ENCODE data around the gene ESRRG.

Gene ESRRG

DNA sequence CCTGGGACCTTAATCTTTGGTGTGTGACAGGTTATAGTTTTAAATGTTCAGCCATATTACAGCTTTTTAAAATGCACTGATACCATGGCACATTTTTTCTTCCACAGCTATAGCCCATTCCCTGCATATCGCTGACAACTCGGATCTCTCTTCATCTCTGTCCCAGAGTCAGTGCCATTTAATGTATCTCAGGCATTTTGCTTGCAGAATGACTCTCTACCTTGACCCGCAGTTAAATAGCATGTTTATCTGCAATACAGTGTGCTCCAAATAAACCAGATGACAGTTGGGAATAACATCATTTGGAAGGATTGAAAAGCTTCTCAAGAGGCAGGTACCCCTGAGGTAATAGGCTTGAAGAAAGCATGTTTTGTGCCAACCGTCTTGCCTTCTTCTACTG lies 200.2 kb downstream of the ESRRG start:
- DNase-seq (ENCODE audit: low read depth in 2 of 3, low spot score in 1 of 3) = no peak

GRCh38 chr1:216521477-216521876 lies 201.8 kb downstream of the ESRRG start:
- DNase-seq (ENCODE audit: low read depth in 2 of 3, low spot score in 1 of 3) = no peak

- DNase-seq (ENCODE audit: low read depth in 2 of 3, low spot score in 1 of 3) = no peak
These were observed 204.2 kb downstream of the ESRRG start for GRCh38 chr1:216518844-216519627.

GRCh38 chr1:216502528-216503162 lies 220.6 kb downstream of the ESRRG start:
- DNase-seq (ENCODE audit: low read depth in 2 of 3, low spot score in 1 of 3) = no peak

DNA sequence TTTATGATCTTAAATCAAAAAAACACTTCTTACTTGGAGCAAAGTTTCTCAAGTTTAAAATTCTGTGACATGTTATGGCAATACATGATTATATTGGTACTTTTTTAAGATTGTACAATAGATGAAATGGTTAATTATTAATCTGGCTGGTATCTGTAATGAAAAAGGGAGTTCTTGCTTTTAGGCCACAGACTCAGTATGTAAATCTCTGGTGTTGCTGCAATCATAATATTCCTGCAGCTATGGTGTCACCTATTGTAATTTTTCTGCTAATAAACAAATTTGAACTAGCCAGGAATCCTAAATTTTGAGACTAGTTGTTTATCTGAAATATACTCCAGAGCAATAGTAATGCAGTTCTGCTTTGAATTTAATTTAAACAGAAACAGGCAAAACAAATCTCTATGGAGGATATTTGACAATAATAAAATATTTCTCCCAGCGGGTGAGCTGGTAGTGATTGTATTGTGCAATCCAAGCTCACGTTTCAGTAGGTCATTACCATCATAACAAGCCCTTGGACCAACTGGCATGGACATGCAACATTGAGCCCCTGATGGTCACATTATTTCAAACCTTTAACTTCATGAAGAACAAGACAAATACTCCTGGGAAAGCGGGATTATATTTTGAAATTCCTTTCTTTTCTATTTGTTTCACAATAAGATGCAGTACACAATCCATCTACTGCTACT lies 222.8 kb downstream of the ESRRG start:
- no peak for DNase-seq (ENCODE audit: low read depth in 2 of 3, low spot score in 1 of 3)

DNA sequence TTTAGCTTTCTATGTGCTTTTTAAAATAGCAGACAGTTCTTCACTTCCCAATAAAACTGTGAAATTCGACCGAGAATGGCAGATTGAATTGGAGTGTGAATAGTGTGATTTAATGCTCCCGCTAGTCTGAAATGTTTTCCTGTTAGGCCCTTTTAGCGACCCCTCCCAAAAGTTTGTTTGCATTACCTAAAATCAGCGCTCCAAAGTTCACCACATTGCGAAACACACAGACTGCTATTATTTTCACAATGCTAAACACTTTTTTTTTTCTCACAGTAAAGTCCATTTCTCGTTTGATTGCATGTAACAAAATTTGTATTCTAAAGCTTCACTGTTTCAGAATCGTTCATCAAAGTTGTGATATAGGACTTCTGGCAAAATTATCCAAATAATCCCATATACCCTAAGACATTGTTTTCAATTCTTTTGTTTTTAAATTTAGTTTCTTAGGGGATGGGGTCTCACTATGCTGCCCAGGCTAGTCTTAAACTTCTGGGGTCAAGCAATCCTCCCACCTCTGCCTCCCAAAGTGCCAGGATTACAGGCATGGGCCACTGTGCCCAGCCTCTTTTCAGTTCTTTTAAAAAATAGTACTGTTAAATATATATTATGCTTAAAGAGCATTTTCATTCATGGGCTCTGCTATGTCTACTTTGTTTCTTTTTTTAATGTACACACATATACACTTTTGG lies 223.5 kb downstream of the ESRRG start:
- DNase-seq (ENCODE audit: low read depth in 2 of 3, low spot score in 1 of 3) = no peak

DNA sequence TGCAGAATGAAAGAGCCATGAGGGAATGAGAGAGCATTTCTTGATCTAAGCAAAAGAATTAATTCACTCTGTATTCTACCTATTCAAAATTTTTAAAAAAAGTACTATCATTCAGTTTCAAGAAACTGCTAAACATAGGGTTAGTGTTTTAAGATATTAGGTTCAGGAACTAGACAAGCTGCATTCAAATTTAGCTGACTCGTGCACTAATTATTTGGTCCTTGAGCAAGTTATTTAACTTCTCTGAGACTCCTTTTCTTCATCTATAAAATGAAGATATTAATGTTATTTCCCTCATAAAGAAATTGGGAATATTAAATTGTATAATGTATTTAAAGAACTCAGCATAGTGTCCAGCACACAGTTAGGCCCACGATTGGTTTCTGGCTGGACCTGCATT lies 225.0 kb downstream of the ESRRG start:
- no peak for DNase-seq (ENCODE audit: low read depth in 2 of 3, low spot score in 1 of 3)

- no peak for DNase-seq (ENCODE audit: low read depth in 2 of 3, low spot score in 1 of 3)
These were observed 238.2 kb downstream of the ESRRG start for GRCh38 chr1:216485042-216485441.

DNA sequence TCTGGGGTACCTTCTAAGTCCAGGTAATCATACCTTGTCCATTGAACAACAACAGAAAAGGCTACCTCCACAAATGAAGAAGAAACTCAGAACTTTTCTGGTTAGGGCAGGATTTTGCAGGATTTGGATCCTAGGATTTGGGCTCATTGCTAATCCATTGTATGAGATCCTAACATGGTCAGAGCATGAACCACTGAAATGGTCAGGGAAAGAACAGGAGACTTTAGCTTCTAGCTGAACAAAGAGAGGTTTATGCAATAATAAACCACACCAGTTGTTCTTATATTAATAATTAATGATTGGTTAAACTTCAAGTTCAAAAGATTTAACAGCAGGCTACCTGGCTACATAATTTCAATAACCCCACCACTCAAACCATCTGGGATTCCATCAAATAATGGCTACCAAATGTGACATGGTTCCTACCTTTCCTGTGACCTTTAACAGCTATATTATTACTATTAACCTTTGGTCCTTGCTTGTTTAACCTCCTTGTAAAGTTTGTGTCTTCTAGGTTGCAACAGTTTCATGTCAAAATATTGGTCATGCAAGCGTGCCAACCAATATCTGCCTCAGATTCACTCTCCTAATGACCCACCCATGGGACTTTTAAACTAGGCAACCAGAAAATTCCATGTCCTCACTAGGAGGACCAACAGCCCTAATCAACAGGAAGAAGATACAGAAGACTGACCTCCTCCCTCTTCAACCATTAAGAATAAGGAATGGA lies 239.4 kb downstream of the ESRRG start:
- no peak for DNase-seq (ENCODE audit: low read depth in 2 of 3, low spot score in 1 of 3)

DNA sequence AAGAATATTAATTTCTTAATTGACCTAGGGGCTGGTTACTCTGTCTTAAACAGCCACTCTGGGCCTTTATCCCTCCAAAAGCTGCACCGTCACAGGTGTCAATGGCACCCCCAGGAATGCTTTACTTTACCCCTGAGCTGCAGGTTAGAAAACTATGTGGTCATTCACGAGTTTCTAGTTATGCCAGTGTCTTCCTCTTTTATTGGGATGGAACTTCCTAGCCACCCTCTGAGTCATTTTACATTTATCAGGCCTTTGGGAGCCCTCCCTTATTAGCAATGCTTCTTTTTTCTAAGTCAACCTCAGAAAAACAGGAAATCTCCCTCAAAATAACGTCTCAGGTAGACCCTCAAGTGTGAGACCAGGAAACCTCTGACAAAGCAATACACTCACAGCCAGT lies 240.6 kb downstream of the ESRRG start:
- no peak for DNase-seq (ENCODE audit: low read depth in 2 of 3, low spot score in 1 of 3)

GRCh38 chr1:216478238-216478637 lies 245.0 kb downstream of the ESRRG start:
- DNase-seq (ENCODE audit: low read depth in 2 of 3, low spot score in 1 of 3) = no peak

DNA sequence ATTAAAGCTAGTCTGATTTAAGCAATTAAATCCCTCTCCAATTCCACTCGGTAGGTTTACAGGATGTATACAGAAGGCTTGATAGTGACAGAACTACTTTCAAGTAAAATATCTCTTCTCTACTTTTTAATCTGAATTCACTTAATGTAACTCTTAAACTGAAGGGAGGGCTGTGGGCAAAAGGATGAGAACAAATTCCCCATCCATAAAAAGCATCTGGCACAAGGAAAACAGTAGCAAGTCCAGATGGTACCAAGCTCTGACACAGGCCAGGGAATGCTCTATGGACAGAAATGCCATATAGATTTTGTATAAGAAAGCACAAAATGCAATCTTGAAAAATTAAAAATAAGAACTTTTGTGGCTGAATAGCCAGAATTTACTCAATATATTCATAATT lies 246.9 kb downstream of the ESRRG start:
- DNase-seq (ENCODE audit: low read depth in 2 of 3, low spot score in 1 of 3) = no peak

- no peak for DNase-seq (ENCODE audit: low read depth in 2 of 3, low spot score in 1 of 3)
These were observed 247.5 kb downstream of the ESRRG start for GRCh38 chr1:216475659-216476276.

DNA sequence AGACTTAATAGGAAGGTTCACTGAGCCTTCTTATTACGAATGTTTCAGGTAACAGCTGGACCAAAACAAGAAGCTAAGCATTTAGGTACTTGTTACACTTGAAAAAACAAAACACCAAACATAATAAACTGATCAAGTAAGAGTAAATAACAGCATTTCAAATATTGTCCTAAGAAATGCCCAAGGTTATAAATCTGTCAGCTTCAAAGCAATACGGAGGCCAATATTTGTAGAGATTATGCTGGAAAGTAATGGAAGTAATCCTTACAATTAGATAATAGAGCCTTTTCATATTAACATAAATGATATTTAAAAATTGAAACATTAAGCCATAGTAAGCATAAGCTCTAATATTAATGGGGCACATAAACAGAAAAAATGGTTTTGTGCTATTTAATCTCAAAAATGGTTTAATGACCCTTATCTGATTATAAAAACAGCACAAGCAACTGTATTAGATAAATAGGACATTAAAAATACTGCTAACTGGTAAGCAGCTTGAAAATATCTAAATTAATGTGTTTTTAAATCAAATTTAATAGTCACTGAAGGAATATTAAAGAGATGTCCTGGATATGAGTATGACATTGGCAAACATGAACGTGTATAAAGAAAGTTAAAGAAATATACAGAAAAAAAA lies 256.9 kb downstream of the ESRRG start:
- DNase-seq (ENCODE audit: low read depth in 2 of 3, low spot score in 1 of 3) = no peak

- no peak for DNase-seq (ENCODE audit: low read depth in 2 of 3, low spot score in 1 of 3)
These were observed 258.7 kb downstream of the ESRRG start for GRCh38 chr1:216464489-216464888.

DNA sequence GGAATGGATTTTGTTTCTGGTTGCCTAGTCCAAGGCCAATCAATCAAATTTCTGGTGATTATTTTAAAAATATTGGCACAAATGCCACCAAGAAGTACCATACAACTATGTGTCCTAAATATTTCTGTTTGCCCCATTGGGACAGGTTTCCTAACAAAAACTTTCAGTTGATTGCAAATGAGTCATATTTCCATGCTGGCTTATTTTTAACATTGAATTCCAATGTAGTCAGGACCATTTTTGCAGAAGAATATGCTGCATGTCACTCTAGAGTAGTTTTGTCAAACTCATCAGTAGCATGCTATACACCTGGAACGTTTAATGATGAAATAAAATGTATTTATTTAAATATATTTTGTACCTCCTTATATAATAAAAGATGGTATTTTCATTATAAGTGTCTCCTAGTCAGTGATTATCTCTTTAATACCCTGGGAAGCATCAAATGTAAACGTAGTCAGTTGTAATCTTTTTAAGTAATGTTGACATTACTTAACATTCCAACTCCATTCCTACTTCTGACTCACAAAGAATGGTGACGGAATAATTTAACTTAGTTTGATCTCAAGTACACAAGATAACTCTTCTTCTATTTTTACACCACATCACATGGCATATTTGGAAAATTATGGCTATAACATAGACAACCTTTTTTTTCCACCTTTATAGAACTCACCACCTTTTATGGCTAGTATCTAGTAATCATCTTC lies 261.0 kb downstream of the ESRRG start:
- no peak for DNase-seq (ENCODE audit: low read depth in 2 of 3, low spot score in 1 of 3)

DNA sequence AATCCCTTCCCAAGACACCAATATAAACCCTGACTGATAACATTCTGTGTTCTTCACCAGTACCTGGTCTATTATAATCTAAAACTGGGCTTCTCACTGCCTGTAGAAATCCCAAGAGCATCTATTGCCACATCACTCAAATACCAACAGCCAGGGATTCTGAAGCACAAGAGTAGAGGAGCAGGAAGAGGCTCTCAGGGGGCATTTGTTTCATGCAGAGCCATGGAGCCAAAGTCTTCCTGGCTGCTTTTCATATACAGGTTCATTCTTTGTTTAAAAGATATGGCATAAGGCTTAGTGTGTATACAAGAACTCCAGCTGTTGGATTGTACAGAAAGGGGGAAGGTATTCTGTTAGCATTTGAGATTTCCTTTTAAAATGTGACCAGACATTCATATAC lies 261.8 kb downstream of the ESRRG start:
- no peak for DNase-seq (ENCODE audit: low read depth in 2 of 3, low spot score in 1 of 3)

GRCh38 chr1:216459651-216460207 lies 263.5 kb downstream of the ESRRG start:
- DNase-seq (ENCODE audit: low read depth in 2 of 3, low spot score in 1 of 3) = no peak

DNA sequence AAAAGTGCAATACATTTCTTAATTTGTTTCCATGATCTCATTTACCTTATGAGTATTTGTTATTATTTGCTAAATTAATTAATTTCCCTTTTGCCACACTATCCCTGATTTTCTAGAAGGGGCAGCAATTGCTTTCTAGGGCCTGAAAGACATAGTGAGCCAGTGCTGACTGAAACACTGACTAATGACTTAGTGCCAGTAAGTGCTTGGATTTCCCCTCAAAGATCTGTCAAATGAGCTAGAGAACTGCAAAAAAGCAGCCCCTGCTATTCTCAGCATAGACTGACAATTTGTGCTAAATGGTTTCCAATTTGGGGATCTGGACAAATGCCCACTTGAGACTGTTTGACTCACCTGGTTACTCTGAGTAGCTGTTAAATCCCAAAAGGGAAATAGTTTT lies 264.4 kb downstream of the ESRRG start:
- no peak for DNase-seq (ENCODE audit: low read depth in 2 of 3, low spot score in 1 of 3)
